Measurements from ENCODE around the gene ADNP2.

ADNP2 gene

DNA sequence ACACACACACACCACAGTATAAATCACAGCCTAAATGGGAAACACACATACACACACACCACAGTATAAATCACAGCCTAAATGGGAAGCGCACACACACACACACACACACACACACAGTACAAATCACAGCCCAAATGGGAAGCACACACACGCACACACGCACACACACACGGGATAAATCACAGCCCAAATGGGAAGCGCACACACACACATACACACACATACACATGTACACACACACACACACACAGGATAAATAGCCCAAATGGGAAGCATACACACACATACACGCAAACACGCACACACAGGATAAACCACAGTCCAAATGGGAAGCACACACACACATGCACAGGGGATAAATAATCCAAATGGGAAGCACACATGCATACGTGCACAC lies 68.1 kb downstream of the ADNP2 start:
- no peak for TF ChIP-seq POLR2A (IDR thresholded peaks at IDR 0.05; ENCODE audit: extremely low read depth, insufficient read length)
- TF ChIP-seq, protein P1, sequence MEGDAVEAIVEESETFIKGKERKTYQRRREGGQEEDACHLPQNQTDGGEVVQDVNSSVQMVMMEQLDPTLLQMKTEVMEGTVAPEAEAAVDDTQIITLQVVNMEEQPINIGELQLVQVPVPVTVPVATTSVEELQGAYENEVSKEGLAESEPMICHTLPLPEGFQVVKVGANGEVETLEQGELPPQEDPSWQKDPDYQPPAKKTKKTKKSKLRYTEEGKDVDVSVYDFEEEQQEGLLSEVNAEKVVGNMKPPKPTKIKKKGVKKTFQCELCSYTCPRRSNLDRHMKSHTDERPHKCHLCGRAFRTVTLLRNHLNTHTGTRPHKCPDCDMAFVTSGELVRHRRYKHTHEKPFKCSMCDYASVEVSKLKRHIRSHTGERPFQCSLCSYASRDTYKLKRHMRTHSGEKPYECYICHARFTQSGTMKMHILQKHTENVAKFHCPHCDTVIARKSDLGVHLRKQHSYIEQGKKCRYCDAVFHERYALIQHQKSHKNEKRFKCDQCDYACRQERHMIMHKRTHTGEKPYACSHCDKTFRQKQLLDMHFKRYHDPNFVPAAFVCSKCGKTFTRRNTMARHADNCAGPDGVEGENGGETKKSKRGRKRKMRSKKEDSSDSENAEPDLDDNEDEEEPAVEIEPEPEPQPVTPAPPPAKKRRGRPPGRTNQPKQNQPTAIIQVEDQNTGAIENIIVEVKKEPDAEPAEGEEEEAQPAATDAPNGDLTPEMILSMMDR (IDR thresholded peaks at IDR 0.05; ENCODE audit: low read depth, low read length): no peak
- TF ChIP-seq MYC (IDR thresholded peaks at IDR 0.05; ENCODE audit: low read depth, low read length): no peak
- TF ChIP-seq, protein P2, sequence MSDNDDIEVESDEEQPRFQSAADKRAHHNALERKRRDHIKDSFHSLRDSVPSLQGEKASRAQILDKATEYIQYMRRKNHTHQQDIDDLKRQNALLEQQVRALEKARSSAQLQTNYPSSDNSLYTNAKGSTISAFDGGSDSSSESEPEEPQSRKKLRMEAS (IDR thresholded peaks at IDR 0.05; ENCODE audit: low read depth, low read length): no peak
- no peak for DNase-seq (ENCODE audit: low read depth)
- H3K4me3 ChIP-seq (ENCODE audit: low read depth, low read length): no peak overlapping the region

DNA sequence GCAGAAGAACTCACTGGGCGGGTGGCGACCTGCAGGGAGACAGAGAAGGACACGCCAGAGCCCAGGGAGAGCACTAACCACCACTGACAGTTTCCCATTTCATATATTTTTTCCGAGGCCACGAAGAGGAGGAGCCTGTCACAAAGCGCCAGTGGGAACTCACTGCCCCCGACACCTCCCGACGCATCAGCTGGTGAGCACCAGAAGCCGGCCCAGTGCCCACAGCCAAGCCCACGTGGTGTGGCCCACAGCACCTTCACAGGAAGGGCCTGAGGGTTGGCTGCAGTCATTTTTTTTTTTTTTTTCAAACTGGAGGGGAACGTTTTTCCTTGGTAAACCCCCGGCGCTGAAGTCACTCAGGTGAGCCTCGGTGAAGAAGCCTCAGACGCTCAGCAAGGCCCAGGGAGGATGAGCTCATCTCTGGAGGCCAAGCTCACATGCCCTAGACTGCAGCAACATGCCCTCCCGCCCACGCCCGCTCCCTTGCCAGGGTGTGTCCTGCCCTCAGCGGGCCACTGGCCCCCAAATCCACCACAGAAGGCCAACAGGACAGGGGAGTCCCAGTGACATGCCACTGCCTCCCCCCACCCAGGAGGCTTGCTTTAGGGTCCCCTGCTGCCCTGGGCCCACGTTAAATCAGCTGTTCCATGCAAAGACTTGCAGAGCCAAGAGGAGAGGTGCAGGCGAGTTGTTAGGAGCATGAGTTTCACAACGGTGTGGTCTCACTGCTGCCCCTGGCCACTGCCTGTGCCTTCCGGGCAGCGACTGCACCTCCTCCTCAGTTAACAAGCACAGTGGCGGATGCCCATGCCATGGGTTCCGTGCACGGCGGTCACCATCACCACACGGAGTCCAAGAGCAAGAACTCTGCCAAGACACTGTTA lies 70.1 kb downstream of the ADNP2 start:
- no peak for TF ChIP-seq MYC (IDR thresholded peaks at IDR 0.05; ENCODE audit: low read depth, low read length)
- TF ChIP-seq POLR2A (IDR thresholded peaks at IDR 0.05; ENCODE audit: extremely low read depth, insufficient read length): no peak
- TF ChIP-seq, protein P2 (IDR thresholded peaks at IDR 0.05; ENCODE audit: low read depth, low read length): no peak
- TF ChIP-seq, protein P1 (IDR thresholded peaks at IDR 0.05; ENCODE audit: low read depth, low read length): no peak
- no peak overlapping the region for H3K4me3 ChIP-seq (ENCODE audit: low read depth, low read length)
- DNase-seq (ENCODE audit: low read depth): no peak

DNA sequence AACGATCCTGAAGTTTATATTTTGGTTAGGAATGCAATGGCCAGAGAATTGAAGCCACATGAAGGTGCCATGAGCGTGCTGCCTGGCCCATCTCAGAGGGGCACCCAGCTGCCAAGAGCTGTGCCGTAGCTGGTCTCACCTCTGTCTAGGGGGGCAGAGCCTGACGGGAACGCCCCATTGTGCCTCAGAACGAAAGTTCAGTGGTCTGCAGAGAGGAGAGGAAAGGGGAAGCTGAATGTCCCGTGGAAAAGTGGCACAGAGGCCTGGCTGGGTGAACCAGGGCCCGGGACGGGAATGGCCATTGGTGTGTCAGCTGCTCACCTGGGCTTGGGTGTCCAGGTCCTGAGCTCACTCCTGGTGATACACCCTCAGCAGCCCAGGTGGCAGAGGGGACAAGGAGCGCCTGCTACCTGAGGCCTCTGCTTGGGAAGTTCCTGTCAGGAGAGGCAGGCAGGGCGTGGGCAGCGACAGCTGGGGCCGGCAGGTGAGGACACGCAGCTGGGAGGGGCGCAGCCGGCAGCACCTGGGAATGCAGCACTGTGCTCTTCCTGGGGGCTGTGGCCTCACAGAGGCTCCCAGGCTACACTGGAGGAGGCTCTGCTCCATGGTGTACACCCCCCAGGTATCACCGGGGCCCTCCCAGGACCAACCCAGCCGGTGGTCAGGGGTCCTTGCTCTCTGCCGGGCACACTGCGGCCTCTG lies 70.9 kb downstream of the ADNP2 start:
- H3K4me3 ChIP-seq (ENCODE audit: low read depth, low read length): no peak overlapping the region
- DNase-seq (ENCODE audit: low read depth): no peak
- TF ChIP-seq, protein P1 (IDR thresholded peaks at IDR 0.05; ENCODE audit: low read depth, low read length): no peak
- TF ChIP-seq MYC (IDR thresholded peaks at IDR 0.05; ENCODE audit: low read depth, low read length): no peak
- TF ChIP-seq, protein P2 (IDR thresholded peaks at IDR 0.05; ENCODE audit: low read depth, low read length): no peak

DNA sequence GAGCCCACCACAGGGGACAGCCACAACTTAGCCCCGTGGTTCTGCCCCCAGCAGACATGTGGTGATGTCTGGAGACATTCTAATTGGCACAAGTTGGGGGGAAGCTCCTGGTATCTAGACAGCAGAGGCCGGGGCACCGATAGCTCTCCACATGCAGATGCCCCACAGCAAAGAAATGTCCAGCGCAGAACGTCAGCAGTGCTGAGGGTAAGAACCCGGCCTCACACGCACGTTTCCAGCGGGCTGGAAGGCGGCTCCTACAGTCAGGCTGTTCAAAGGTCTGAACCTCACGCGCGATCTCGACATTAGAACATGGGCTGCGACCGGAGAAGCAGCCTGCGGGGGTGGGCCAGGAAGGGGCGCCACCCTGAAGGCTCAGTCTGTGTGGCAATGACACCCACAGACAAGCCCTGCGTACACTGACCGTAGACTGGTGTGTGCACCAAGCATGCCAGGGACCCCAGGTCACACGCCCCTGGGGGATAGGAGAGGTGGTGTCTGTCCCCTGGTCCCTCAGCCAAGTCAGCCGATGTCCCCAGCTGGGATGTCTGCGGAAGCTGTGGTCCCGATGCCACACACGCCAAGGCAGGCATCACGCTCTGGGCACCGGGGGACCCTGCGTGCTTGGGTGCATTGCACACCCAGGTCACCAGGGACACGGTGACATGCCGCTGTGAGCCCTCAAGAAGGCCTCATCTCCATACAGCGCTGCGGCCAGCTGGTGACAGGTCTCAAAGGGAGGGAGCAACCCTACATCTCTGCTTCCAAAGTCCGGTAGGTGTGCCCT lies 71.9 kb downstream of the ADNP2 start:
- DNase-seq (ENCODE audit: low read depth): no peak
- no peak overlapping the region for H3K4me3 ChIP-seq (ENCODE audit: low read depth, low read length)
- TF ChIP-seq POLR2A (IDR thresholded peaks at IDR 0.05; ENCODE audit: extremely low read depth, insufficient read length): no peak
- no peak for TF ChIP-seq MYC (IDR thresholded peaks at IDR 0.05; ENCODE audit: low read depth, low read length)
- TF ChIP-seq, protein P2 (IDR thresholded peaks at IDR 0.05; ENCODE audit: low read depth, low read length): no peak
- TF ChIP-seq, protein P1 (IDR thresholded peaks at IDR 0.05; ENCODE audit: low read depth, low read length): no peak

DNA sequence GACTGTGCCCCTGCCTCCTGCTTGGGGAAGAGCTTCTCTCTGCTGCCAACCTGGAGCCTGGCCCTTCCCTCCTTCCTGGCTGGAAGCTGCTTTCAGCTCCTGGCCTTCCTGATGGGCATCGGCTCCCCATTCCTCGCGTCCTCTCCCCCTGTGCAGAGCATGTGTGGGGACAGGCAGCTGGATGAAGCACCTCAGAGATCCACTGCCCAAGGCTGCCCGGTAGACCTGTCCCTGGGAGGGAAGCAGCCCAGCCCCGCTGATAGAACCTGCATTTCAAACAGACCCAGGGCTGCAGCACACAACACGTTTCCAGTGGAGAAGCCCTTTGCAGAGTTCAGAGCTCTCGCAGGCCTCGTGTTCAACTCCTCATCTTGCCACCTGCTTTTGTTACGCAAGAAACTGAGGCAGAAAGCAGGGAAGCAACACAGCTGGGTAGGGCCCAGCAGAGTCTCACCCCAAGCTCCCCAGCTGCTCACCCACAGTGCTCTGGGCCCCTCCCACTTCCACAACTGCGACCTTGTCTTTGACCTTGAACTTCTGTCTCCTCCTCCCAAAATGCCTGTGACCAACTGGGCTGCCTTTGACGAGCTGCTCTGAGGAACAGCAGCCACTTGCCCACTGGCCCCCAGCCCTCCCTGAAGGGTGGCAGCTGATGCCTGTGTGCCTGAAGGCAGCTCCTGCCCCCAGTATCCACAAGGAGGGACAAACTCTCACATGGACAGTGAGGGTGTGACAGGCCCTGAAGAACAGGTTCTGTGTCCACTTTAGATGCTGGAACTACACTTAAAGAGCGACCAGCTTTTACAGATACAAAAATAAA lies 72.8 kb downstream of the ADNP2 start:
- no peak overlapping the region for H3K4me3 ChIP-seq (ENCODE audit: low read depth, low read length)
- peak; percentile 60 for DNase-seq (ENCODE audit: low read depth)
- no peak for TF ChIP-seq MYC (IDR thresholded peaks at IDR 0.05; ENCODE audit: low read depth, low read length)
- TF ChIP-seq POLR2A (IDR thresholded peaks at IDR 0.05; ENCODE audit: extremely low read depth, insufficient read length): no peak
- TF ChIP-seq, protein P1 (IDR thresholded peaks at IDR 0.05; ENCODE audit: low read depth, low read length): no peak
- TF ChIP-seq, protein P2 (IDR thresholded peaks at IDR 0.05; ENCODE audit: low read depth, low read length): peak; percentile 48; the same call in 1 of the 2 replicates

Measured in NB4 (cell line).